Measurements from ENCODE around the gene NUP37. TPM values are rescaled to one million over a fixed set of nuclear protein-coding genes. Genes with fewer than 3 reads are reported as not detected.

NUP37 gene
- polyA plus RNA-seq, 1 donor from 2014 or later: 21.6 TPM

DNA sequence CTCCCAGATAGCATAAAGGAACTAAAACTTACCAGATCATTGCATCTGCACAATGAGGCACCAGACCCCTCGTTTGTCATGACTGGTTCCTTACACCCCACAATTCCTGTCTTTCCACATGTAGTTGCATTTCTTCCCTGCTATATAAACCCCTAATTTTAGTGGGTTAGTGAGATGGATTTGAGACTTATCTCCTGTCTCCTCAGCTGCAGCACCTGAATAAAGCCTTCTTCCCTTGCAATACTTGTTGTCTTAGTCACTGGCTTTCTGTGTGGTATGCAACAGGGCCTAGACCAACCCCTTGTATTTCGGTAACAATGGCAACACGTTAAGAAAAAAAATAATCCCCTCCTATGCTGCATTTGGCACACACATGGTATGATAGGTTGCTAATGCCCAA lies 13.0 kb downstream of the NUP37 start:
- Histone ChIP-seq H3K4me2 (ENCODE audit: low read length) (no peak overlapping the region), H3K79me2 (replicated peaks; ENCODE audit: insufficient read depth, low read length) (no peaks in the 10 kb centered on the region), H3K9ac (ENCODE audit: low read length) (no peak overlapping the region), H4K20me1 (ENCODE audit: insufficient read depth) (no peaks in the 10 kb centered on the region), H3K36me3 (ENCODE audit: insufficient read depth, low read length) (no peaks in the 10 kb centered on the region), H3K27ac (ENCODE audit: low read length) (no peak overlapping the region), H3K27me3 (ENCODE audit: insufficient read depth, low read depth, low read length) (no peaks in the 10 kb centered on the region), H3F3A (ENCODE audit: insufficient read depth, low read length, poor library complexity, severe bottlenecking) (no peaks in the 10 kb centered on the region), H3K9me2 (ENCODE audit: insufficient read depth, low read length) (no peaks in the 10 kb centered on the region), H2AFZ (ENCODE audit: low read depth, low read length) (no peak overlapping the region), H3K9me3 (ENCODE audit: low read length) (no peaks in the 10 kb centered on the region), H3K4me3 (ENCODE audit: low read length) (no peak overlapping the region)
- TF ChIP-seq, protein P1, sequence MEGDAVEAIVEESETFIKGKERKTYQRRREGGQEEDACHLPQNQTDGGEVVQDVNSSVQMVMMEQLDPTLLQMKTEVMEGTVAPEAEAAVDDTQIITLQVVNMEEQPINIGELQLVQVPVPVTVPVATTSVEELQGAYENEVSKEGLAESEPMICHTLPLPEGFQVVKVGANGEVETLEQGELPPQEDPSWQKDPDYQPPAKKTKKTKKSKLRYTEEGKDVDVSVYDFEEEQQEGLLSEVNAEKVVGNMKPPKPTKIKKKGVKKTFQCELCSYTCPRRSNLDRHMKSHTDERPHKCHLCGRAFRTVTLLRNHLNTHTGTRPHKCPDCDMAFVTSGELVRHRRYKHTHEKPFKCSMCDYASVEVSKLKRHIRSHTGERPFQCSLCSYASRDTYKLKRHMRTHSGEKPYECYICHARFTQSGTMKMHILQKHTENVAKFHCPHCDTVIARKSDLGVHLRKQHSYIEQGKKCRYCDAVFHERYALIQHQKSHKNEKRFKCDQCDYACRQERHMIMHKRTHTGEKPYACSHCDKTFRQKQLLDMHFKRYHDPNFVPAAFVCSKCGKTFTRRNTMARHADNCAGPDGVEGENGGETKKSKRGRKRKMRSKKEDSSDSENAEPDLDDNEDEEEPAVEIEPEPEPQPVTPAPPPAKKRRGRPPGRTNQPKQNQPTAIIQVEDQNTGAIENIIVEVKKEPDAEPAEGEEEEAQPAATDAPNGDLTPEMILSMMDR (IDR thresholded peaks at IDR 0.05; ENCODE audit: poor library complexity, severe bottlenecking): no peak
- TF ChIP-seq EZH2 (IDR thresholded peaks at IDR 0.05; ENCODE audit: borderline replicate concordance, insufficient read depth, low read length, poor library complexity, severe bottlenecking) (no peak), MXI1 (conservative IDR thresholded peaks at IDR 0.05; ENCODE audit: poor library complexity, severe bottlenecking) (no peak), POLR2AphosphoS5 (IDR thresholded peaks at IDR 0.05) (no peak), SMC3 (conservative IDR thresholded peaks at IDR 0.05; ENCODE audit: poor library complexity) (no peak)

DNA sequence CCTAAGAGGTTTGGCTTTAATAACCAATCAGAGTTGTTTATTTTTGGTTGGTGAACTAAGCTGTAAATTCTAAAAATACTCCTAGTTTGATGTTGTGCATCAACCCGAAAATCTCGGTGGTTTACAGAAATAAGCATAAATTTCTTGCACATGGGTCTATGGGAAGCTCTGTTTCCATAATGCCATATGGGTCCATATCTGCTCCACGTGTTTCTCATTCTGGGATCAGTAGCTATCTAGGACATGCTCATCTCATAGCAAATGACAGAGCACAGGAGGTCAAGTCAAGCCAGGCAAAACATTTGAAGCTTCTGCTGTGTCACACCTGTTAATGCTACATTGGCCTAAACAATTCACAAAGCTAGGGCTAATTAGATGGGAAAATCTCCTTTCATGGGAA lies 23.1 kb downstream of the NUP37 start:
- H3K9me2 ChIP-seq (ENCODE audit: insufficient read depth, low read length): no peaks in the 10 kb centered on the region
- H3K36me3 ChIP-seq (ENCODE audit: insufficient read depth, low read length): no peaks in the 10 kb centered on the region
- H3F3A ChIP-seq (ENCODE audit: insufficient read depth, low read length, poor library complexity, severe bottlenecking): no peaks in the 10 kb centered on the region
- no peaks in the 10 kb centered on the region for H3K79me2 ChIP-seq (replicated peaks; ENCODE audit: insufficient read depth, low read length)
- no peak overlapping the region for H3K4me2 ChIP-seq (ENCODE audit: low read length)
- no peak overlapping the region for H2AFZ ChIP-seq (ENCODE audit: low read depth, low read length)
- H3K9ac ChIP-seq (ENCODE audit: low read length): no peak overlapping the region
- no peak overlapping the region for H3K27ac ChIP-seq (ENCODE audit: low read length)
- no peaks in the 10 kb centered on the region for H3K27me3 ChIP-seq (ENCODE audit: insufficient read depth, low read depth, low read length)
- H4K20me1 ChIP-seq (ENCODE audit: insufficient read depth): no peaks in the 10 kb centered on the region
- no peaks in the 10 kb centered on the region for H3K9me3 ChIP-seq (ENCODE audit: low read length)
- TF ChIP-seq MXI1 (conservative IDR thresholded peaks at IDR 0.05; ENCODE audit: poor library complexity, severe bottlenecking) (no peak), EP300 (conservative IDR thresholded peaks at IDR 0.05; ENCODE audit: poor library complexity, severe bottlenecking) (no peak), RAD21 (conservative IDR thresholded peaks at IDR 0.05) (no peak), EZH2 (IDR thresholded peaks at IDR 0.05; ENCODE audit: borderline replicate concordance, insufficient read depth, low read length, poor library complexity, severe bottlenecking) (no peak), TAF1 (IDR thresholded peaks at IDR 0.05; ENCODE audit: low read depth) (no peak), POLR2AphosphoS5 (IDR thresholded peaks at IDR 0.05) (no peak), SMC3 (conservative IDR thresholded peaks at IDR 0.05; ENCODE audit: poor library complexity) (no peak)
- TF ChIP-seq, protein P2, sequence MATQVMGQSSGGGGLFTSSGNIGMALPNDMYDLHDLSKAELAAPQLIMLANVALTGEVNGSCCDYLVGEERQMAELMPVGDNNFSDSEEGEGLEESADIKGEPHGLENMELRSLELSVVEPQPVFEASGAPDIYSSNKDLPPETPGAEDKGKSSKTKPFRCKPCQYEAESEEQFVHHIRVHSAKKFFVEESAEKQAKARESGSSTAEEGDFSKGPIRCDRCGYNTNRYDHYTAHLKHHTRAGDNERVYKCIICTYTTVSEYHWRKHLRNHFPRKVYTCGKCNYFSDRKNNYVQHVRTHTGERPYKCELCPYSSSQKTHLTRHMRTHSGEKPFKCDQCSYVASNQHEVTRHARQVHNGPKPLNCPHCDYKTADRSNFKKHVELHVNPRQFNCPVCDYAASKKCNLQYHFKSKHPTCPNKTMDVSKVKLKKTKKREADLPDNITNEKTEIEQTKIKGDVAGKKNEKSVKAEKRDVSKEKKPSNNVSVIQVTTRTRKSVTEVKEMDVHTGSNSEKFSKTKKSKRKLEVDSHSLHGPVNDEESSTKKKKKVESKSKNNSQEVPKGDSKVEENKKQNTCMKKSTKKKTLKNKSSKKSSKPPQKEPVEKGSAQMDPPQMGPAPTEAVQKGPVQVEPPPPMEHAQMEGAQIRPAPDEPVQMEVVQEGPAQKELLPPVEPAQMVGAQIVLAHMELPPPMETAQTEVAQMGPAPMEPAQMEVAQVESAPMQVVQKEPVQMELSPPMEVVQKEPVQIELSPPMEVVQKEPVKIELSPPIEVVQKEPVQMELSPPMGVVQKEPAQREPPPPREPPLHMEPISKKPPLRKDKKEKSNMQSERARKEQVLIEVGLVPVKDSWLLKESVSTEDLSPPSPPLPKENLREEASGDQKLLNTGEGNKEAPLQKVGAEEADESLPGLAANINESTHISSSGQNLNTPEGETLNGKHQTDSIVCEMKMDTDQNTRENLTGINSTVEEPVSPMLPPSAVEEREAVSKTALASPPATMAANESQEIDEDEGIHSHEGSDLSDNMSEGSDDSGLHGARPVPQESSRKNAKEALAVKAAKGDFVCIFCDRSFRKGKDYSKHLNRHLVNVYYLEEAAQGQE (IDR thresholded peaks at IDR 0.05; ENCODE audit: borderline replicate concordance): no peak
- TF ChIP-seq, protein P1 (IDR thresholded peaks at IDR 0.05; ENCODE audit: poor library complexity, severe bottlenecking): no peak
- no peak overlapping the region for H3K4me3 ChIP-seq (ENCODE audit: low read length)

Measured in neural cell (in vitro differentiated cells).